Nephron progenitor cell (in vitro differentiated cells): Measurements from ENCODE around the gene HSD17B1.
A peak's percentile ranks its signal among the peaks of the same experiment; 100 is the strongest.

ENCODE experiments used
- DNase-seq: peaks from one replicate; pipeline ENCODE4 v3.0.0; 2021
- H3K27ac Mint-ChIP-seq: 2 replicates; pipeline ENCODE4 v1.8.0; 2021; ENCODE audit warnings: mild to moderate bottlenecking, moderate library complexity, mixed read lengths
- H3K27me3 Mint-ChIP-seq: 2 replicates; pipeline ENCODE4 v1.8.0; 2021; ENCODE audit warnings: mild to moderate bottlenecking, low read depth, mixed read lengths; ENCODE audit not compliant: poor library complexity
- H3K36me3 Mint-ChIP-seq: 2 replicates; pipeline ENCODE4 v1.8.0; 2021; ENCODE audit warnings: low read depth, mixed read lengths
- H3K4me1 Mint-ChIP-seq: 2 replicates; pipeline ENCODE4 v1.8.0; 2021; ENCODE audit warnings: mixed read lengths
- H3K4me3 Mint-ChIP-seq: 2 replicates; pipeline ENCODE4 v1.8.0; 2021; ENCODE audit warnings: mild to moderate bottlenecking, moderate library complexity, mixed read lengths
- H3K9me3 Mint-ChIP-seq: 2 replicates; pipeline ENCODE4 v1.8.0; 2021; ENCODE audit warnings: mild to moderate bottlenecking, moderate library complexity, mixed read lengths
- TF ChIP-seq, protein P1 (sequence below): fragments of 200-600 bp; sonication (generic); IDR thresholded peaks from 2 replicates; pipeline ENCODE4 v1.5.0; 2021; ENCODE audit warnings: antibody characterized with exemption

Gene HSD17B1

DNA sequence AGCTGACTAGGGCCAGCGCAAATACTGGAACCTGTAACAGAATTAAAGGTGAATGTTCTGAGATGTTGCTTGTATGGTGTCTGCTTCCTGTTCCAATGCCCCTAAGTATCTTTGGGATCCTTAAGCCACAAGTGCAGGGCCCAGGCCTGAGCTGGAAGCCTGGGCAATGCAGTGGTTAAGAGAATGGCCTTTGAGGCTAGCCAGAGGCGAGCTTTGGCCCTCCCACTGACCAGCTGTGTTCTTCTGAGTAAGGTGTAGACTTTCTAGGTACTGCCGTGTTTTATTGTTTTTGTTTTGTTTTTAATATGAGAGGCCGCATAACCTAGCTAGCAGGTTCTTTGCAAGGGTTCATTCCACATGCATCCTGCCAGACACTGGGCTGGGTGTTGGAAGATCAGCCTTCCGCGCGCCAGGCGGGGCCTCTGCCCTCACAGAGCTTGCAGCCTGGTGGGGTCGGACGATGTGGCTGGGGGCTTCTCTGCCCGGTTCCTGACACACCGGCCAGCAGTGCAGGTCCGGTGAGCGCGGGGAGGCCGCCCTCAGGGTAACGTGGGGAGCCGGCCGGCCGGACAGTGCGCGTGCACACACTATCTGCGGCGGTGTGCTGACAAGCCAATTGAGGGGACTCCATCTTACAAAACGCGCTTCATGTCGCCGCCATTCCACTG lies 13.6 kb downstream of the HSD17B1 start:
- TF ChIP-seq, protein P1, sequence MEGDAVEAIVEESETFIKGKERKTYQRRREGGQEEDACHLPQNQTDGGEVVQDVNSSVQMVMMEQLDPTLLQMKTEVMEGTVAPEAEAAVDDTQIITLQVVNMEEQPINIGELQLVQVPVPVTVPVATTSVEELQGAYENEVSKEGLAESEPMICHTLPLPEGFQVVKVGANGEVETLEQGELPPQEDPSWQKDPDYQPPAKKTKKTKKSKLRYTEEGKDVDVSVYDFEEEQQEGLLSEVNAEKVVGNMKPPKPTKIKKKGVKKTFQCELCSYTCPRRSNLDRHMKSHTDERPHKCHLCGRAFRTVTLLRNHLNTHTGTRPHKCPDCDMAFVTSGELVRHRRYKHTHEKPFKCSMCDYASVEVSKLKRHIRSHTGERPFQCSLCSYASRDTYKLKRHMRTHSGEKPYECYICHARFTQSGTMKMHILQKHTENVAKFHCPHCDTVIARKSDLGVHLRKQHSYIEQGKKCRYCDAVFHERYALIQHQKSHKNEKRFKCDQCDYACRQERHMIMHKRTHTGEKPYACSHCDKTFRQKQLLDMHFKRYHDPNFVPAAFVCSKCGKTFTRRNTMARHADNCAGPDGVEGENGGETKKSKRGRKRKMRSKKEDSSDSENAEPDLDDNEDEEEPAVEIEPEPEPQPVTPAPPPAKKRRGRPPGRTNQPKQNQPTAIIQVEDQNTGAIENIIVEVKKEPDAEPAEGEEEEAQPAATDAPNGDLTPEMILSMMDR: no peak
- peaks cover 25% of the 10 kb centered on the region for H3K36me3 Mint-ChIP-seq
- no peak for DNase-seq
- peak overlapping the region; percentile 75 for H3K27ac Mint-ChIP-seq
- peaks cover 33% of the 10 kb centered on the region for H3K4me1 Mint-ChIP-seq
- peak overlapping the region; percentile 95 for H3K4me3 Mint-ChIP-seq
- H3K27me3 Mint-ChIP-seq: no peaks in the 10 kb centered on the region
- H3K9me3 Mint-ChIP-seq: no peaks in the 10 kb centered on the region

- DNase-seq: peak; percentile 96
- H3K27ac Mint-ChIP-seq: peak within 1 kb of the TSS; percentile 78
- no peaks in the 10 kb centered on the region for H3K9me3 Mint-ChIP-seq
- H3K4me3 Mint-ChIP-seq: peak within 1 kb of the TSS; percentile 95
- peaks cover 28% of the 10 kb centered on the region for H3K4me1 Mint-ChIP-seq
- no peaks in the 10 kb centered on the region for H3K27me3 Mint-ChIP-seq
- H3K36me3 Mint-ChIP-seq: peaks cover 31% of the 10 kb centered on the region
- TF ChIP-seq, protein P1: no peak
These were observed 14.3 kb downstream of the HSD17B1 start, which contains the start of gene MLX for GRCh38 chr17:42566883-42567573. TSS of gene MLX (plus strand) at chr17:42567100. CDS start at chr17:42567125, 25 bp downstream.

DNA sequence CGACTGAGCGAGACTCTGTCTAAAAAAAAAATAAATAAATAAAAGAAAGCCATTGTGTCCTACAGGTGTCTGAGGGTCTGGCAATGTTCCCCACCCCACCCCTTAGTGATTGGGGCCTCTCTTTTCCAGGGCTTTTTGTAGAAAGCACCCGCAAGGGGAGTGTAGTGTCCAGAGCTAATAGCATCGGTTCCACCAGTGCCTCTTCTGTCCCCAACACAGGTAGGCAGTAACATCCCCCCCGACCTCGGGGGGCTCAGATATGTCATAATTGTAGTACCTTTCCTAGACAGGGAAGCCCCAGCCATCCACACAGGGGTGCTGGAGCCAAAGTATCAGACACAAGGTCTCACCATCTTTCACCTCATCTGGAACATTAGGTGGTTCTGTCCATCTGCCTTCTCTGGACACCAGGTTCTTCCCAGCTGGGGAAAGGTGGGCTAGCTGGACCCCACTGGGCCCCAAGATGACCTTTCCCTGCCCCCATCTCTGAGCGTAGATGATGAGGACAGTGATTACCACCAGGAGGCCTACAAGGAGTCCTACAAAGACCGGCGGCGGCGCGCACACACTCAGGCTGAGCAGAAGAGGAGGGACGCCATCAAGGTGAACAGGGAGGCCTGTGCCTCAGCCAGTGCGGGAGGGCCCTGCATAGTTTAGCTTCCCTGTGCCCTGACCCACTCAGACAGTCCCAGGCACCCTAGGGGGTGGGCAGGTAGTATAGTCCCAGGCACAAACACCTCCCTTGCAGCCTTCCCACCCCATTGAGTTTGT lies 15.8 kb downstream of the HSD17B1 start:
- Mint-ChIP-seq H3K36me3 (peaks cover 45% of the 10 kb centered on the region), H3K27ac (peak overlapping the region; percentile 83), H3K4me1 (peaks cover 17% of the 10 kb centered on the region), H3K27me3 (no peaks in the 10 kb centered on the region), H3K9me3 (no peaks in the 10 kb centered on the region), H3K4me3 (peak overlapping the region; percentile 95)
- TF ChIP-seq, protein P1: no peak
- no peak for DNase-seq

GRCh38 chr17:42571435-42572225 lies 18.9 kb downstream of the HSD17B1 start:
- H3K9me3 Mint-ChIP-seq: no peaks in the 10 kb centered on the region
- DNase-seq: no peak
- no peaks in the 10 kb centered on the region for H3K27me3 Mint-ChIP-seq
- H3K4me1 Mint-ChIP-seq: peaks cover 20% of the 10 kb centered on the region
- no peak overlapping the region for H3K27ac Mint-ChIP-seq
- TF ChIP-seq, protein P1: no peak
- peaks cover 61% of the 10 kb centered on the region for H3K36me3 Mint-ChIP-seq
- no peak overlapping the region for H3K4me3 Mint-ChIP-seq

GRCh38 chr17:42573095-42573494 lies 20.4 kb downstream of the HSD17B1 start:
- peak overlapping the region; percentile 81 for H3K27ac Mint-ChIP-seq

More at GRCh38 chr17:42573095-42573494, 20.4 kb downstream of the HSD17B1 start:
- TF ChIP-seq, protein P1: no peak
- DNase-seq: no peak
- Mint-ChIP-seq H3K4me3 (no peak overlapping the region), H3K27me3 (no peaks in the 10 kb centered on the region), H3K4me1 (peaks cover 27% of the 10 kb centered on the region), H3K9me3 (no peaks in the 10 kb centered on the region), H3K36me3 (peaks cover 56% of the 10 kb centered on the region)
